ENCODE data around the gene TRIM61. TPM values are rescaled to one million over a fixed set of nuclear protein-coding genes. Genes with fewer than 3 reads are reported as not detected.

Gene TRIM61
- total RNA-seq, 4 donors from 2014 or later, result 0.66 to 1.5 (median 1.0) TPM; not detected in 1

DNA sequence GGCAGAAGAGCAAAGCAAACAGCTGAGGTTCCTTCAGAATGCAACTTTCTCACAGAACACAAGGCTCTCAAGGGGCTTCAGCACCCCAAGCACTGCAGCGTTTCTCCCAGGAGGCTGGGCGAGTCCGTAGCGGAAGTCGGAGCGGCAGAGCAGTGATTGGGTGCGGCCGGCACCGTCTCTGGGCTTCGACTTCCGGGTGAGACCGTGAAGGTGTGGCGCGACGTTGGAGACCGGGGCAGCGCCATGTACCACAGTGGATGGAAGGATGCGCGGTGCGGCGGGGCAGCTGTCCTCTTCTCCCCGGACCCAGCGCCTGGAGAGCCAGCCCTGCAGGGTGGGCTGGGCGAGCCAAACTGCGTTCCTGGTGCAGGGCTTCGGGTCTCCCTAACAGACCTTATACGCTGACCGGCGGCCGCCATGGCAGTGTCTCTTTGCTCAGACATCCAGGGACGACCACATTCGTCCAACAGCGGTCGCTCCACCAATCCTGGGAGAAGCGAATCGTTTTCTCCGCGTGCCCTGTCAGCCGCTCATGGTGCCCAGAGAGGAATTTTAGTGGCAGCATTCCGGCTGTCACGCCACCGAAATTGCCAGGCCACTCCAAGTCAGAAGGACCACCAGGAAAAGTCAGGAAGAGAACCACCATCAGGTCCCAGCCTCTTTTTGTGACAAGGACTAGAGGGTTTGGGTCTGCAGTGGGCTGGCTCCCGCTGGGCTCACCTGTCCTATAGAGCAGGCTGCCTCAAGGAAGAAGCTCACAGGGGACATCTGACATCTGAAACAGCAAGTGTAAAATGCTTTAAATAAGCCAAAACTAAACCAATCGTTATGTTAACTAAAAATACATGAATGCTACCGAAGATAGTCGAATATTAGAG is 20.5 kb downstream of the TRIM61 start:
- TF ChIP-seq, protein P1, sequence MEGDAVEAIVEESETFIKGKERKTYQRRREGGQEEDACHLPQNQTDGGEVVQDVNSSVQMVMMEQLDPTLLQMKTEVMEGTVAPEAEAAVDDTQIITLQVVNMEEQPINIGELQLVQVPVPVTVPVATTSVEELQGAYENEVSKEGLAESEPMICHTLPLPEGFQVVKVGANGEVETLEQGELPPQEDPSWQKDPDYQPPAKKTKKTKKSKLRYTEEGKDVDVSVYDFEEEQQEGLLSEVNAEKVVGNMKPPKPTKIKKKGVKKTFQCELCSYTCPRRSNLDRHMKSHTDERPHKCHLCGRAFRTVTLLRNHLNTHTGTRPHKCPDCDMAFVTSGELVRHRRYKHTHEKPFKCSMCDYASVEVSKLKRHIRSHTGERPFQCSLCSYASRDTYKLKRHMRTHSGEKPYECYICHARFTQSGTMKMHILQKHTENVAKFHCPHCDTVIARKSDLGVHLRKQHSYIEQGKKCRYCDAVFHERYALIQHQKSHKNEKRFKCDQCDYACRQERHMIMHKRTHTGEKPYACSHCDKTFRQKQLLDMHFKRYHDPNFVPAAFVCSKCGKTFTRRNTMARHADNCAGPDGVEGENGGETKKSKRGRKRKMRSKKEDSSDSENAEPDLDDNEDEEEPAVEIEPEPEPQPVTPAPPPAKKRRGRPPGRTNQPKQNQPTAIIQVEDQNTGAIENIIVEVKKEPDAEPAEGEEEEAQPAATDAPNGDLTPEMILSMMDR (IDR thresholded peaks at IDR 0.05; ENCODE audit: low read depth), result no peak

DNA sequence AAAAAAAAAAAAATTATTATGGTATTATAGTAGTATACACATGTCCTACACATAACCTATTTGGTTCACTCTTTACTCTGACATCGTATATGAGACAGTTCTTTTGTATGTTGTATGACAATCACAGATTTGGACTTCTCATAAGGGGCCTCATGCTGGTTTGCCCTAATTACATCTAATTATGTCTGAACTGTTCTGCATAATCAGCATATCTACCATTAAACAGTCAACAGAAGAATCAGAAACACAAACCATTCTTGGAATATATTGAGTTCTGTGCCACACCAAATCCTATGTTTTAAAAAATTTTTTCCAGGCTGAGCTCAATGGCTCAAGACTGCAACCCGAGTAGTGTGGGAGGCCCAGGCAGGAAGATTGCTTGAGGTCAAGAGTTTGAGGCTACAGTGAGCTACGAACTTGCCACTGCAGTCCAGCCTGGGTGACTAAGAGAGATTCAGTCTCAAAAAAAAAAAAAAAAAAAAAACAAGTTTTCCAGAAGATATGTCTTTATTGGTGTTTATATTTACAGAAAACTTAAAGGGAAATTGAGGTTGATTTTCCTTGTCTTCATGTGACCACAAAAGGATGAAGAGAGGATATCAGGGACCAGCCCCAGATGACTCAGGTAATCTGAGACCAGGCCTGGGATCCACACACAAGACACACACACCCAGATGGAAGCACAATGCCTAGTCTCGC is 22.2 kb downstream of the TRIM61 start:
- TF ChIP-seq, protein P1 (IDR thresholded peaks at IDR 0.05; ENCODE audit: low read depth), result no peak

DNA sequence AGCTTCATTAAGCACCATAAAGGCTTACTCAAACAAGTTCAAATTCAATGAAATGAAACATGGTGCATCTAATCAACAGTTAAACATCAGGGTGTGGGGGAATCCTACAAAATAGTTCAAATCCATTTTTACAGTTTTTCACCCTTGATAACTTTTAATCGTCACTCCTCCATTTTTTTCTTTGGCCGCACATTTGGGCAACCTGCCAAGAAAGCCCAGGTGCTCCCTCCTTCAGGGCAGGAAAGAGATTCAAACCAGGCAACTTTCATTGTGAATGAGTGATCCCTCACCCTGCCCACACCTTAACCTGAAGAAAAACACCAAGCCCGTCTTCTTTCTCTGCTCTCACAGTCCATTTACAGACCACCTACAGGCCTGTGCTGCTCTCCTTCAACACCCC is 24.9 kb downstream of the TRIM61 start:
- TF ChIP-seq, protein P1 (IDR thresholded peaks at IDR 0.05; ENCODE audit: low read depth), result no peak

DNA sequence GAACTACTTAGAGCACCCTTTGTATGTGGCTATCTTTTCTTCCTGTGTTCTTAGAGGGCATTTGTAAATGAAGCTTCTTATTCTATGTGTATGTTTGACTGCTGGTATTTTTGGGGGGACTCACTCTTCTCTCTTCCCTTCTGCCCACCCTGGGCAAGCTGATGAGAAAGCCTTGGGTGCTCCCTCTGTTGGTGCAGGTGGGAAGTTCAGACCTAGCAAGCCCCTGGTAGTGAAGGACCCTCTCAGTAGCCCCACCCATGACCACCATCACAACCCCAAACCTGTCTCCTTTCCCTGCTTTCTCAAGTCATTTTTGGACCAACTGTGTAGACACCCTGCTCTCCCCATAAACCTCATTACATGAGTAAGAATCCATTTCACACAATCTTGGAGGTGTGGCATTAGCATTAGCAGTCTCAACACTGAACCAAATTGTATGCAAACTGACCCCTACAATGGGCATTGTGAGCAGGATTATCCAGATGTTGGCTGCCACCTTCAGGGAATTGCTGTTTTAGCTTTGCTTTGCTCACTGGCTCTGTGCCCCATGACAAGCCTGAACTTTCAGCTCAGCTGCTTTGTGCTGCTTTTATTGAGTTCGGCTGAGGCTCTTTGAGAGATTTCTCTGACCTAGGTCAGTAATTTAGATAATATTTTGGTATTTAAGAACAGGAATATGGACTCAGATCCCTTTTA is 27.9 kb downstream of the TRIM61 start:
- TF ChIP-seq, protein P1 (IDR thresholded peaks at IDR 0.05; ENCODE audit: low read depth), result no peak

DNA sequence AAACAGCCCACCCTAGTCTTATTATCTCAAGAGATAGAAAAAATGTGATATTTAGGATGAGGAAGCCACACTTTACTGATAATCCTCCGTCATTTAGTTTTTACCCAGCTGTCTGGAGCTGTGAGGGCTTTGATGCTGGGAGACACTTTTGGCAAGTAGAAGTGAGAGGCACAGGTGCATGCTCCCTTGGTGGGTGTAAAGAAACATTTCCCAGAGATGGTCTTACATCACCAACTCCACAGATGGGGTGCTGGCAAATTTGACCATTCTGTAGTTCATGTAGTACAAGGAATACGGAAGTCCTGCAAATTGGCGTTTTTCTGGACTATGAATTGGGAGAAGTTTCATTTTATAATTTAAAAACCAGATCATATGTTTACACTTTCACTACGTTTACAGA is 28.5 kb downstream of the TRIM61 start:
- TF ChIP-seq, protein P1 (IDR thresholded peaks at IDR 0.05; ENCODE audit: low read depth), result no peak

DNA sequence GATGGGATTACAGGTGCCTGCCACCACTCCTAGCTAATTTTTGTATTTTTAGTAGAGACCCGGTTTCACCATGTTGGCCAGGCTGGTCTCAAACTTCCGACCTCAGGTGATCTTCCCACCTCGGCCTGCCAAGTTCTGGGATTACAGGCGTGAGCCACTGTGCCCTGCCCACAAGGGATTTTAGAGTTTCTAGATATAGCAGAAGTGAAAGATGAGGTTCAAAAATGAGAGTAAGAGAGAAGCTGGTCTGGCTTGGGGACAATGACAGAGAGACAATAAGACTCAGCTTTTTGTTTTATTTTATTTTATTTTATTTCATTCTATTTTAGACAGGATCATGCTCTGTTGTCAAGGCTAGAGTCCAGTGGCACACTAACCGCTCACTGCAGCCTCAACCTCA is 30.6 kb downstream of the TRIM61 start:
- TF ChIP-seq, protein P1 (IDR thresholded peaks at IDR 0.05; ENCODE audit: low read depth), result no peak

DNA sequence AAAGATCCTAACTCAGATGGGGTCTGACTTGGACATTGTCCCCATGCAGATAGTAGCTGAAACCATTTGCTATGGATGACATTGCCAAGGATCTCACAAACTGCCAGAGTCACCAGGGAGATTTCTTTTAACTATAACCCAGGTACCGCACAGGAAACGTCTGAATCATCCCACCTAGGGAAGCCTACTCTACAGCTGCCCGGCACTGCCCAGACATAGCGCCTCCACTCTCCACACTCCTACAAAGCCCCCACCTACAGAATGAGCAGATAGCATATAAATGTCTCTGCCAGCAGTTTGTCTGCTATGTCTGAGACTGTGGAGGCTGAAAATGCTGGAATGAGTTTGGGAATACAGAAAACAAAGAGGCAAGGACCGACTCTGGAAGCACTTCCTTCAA is 32.3 kb downstream of the TRIM61 start:
- TF ChIP-seq, protein P1 (IDR thresholded peaks at IDR 0.05; ENCODE audit: low read depth), result no peak
